ENCODE measurements around the gene EPB41L3. TPM values are rescaled to one million over a fixed set of nuclear protein-coding genes. Genes with fewer than 3 reads are reported as not detected.

The EPB41L3 gene
- total RNA-seq, 1 experiment from 2014 or later = 0.36 TPM

GRCh38 chr18:5421981-5422380 is 121.8 kb downstream of the EPB41L3 start:
- ATAC-seq (no peak), DNase-seq (ENCODE audit: low read depth, low spot score) (no peak)
- BruUV-seq (replicated peaks) = no TSS peak
- ChIA-PET CTCF (no interaction called here), POLR2A (no interaction called here)
- no peak overlapping the region for H3K4me3 ChIP-seq (ENCODE audit: low read depth in 2 of 2, low read length in 2 of 2)
- no peak overlapping the region for H3K27ac ChIP-seq (ENCODE audit: low read length)
- H3K9me3 ChIP-seq (ENCODE audit: control insufficient read depth, insufficient read depth, low read depth, low read length) = no peaks in the 10 kb centered on the region
- intact Hi-C loops (cut with micrococcal nuclease; ENCODE audit: unreplicated experiment) = loop anchor here (10.0 kb wide), 1 partner anchor 347 kb away; no protein-coding TSS in a partner anchor
- H3K27me3 ChIP-seq (ENCODE audit: control insufficient read depth, insufficient read depth, low read length) = no peaks in the 10 kb centered on the region
- in situ Hi-C loops (cut with HindIII; ENCODE audit: low pct_unique_long_range_greater_than_20kb, low sequenced_read_pairs) = no loop called here
- TF ChIP-seq, protein P1, sequence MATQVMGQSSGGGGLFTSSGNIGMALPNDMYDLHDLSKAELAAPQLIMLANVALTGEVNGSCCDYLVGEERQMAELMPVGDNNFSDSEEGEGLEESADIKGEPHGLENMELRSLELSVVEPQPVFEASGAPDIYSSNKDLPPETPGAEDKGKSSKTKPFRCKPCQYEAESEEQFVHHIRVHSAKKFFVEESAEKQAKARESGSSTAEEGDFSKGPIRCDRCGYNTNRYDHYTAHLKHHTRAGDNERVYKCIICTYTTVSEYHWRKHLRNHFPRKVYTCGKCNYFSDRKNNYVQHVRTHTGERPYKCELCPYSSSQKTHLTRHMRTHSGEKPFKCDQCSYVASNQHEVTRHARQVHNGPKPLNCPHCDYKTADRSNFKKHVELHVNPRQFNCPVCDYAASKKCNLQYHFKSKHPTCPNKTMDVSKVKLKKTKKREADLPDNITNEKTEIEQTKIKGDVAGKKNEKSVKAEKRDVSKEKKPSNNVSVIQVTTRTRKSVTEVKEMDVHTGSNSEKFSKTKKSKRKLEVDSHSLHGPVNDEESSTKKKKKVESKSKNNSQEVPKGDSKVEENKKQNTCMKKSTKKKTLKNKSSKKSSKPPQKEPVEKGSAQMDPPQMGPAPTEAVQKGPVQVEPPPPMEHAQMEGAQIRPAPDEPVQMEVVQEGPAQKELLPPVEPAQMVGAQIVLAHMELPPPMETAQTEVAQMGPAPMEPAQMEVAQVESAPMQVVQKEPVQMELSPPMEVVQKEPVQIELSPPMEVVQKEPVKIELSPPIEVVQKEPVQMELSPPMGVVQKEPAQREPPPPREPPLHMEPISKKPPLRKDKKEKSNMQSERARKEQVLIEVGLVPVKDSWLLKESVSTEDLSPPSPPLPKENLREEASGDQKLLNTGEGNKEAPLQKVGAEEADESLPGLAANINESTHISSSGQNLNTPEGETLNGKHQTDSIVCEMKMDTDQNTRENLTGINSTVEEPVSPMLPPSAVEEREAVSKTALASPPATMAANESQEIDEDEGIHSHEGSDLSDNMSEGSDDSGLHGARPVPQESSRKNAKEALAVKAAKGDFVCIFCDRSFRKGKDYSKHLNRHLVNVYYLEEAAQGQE (IDR thresholded peaks at IDR 0.05; ENCODE audit: insufficient read depth in 1 of 2, low read depth in 2 of 2, low read length in 1 of 2) = no peak
- no peak for TF ChIP-seq SIN3A (IDR thresholded peaks at IDR 0.05; ENCODE audit: borderline replicate concordance, insufficient read depth, low read depth, low read length)
- TF ChIP-seq TCF7L2 (IDR thresholded peaks at IDR 0.05; ENCODE audit: low read depth, low read length) = no peak
- TF ChIP-seq, protein P2, sequence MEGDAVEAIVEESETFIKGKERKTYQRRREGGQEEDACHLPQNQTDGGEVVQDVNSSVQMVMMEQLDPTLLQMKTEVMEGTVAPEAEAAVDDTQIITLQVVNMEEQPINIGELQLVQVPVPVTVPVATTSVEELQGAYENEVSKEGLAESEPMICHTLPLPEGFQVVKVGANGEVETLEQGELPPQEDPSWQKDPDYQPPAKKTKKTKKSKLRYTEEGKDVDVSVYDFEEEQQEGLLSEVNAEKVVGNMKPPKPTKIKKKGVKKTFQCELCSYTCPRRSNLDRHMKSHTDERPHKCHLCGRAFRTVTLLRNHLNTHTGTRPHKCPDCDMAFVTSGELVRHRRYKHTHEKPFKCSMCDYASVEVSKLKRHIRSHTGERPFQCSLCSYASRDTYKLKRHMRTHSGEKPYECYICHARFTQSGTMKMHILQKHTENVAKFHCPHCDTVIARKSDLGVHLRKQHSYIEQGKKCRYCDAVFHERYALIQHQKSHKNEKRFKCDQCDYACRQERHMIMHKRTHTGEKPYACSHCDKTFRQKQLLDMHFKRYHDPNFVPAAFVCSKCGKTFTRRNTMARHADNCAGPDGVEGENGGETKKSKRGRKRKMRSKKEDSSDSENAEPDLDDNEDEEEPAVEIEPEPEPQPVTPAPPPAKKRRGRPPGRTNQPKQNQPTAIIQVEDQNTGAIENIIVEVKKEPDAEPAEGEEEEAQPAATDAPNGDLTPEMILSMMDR (IDR thresholded peaks at IDR 0.05) = no peak
- TF ChIP-seq POLR2AphosphoS5 (IDR thresholded peaks at IDR 0.05; ENCODE audit: low read depth, low read length) = no peak
- H3K36me3 ChIP-seq (ENCODE audit: control insufficient read depth, insufficient read depth, low read length) = no peaks in the 10 kb centered on the region
- H3K4me1 ChIP-seq (ENCODE audit: control insufficient read depth, insufficient read depth, low read length) = no peaks in the 10 kb centered on the region

DNA sequence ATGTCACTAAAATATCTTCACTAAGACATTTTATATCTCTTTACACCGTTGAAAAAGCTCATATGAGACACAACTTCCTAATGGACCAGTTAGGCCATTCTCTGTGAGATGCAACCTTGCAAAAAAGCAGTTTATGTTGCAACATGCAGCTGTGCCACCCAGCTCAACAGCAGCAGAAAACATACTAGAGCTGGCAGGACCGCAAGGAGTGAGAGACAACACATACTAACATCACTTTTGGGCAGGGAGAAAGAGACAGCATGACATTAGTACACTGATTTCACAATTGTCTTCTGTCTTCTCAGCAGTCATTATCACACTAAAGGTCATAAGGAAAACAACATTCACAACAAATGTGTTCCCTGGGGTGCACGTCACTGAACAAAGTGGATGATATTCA is 122.9 kb downstream of the EPB41L3 start:
- Histone ChIP-seq H3K9me3 (ENCODE audit: control insufficient read depth, insufficient read depth, low read depth, low read length) (no peaks in the 10 kb centered on the region), H3K36me3 (ENCODE audit: control insufficient read depth, insufficient read depth, low read length) (no peaks in the 10 kb centered on the region), H3K27me3 (ENCODE audit: control insufficient read depth, insufficient read depth, low read length) (no peaks in the 10 kb centered on the region), H3K4me1 (ENCODE audit: control insufficient read depth, insufficient read depth, low read length) (no peaks in the 10 kb centered on the region), H3K27ac (ENCODE audit: low read length) (no peak overlapping the region), H3K4me3 (ENCODE audit: low read depth in 2 of 2, low read length in 2 of 2) (no peak overlapping the region)
- in situ Hi-C loops (cut with HindIII; ENCODE audit: low pct_unique_long_range_greater_than_20kb, low sequenced_read_pairs) (no loop called here), intact Hi-C loops (cut with micrococcal nuclease; ENCODE audit: unreplicated experiment) (loop anchor here (10.0 kb wide), 1 partner anchor 346 kb away; no protein-coding TSS in a partner anchor)
- ChIA-PET CTCF (no interaction called here), POLR2A (no interaction called here)
- TF ChIP-seq, protein P2 (IDR thresholded peaks at IDR 0.05) = no peak
- TF ChIP-seq POLR2AphosphoS5 (IDR thresholded peaks at IDR 0.05; ENCODE audit: low read depth, low read length) = no peak
- TF ChIP-seq TCF7L2 (IDR thresholded peaks at IDR 0.05; ENCODE audit: low read depth, low read length) = no peak
- TF ChIP-seq, protein P1 (IDR thresholded peaks at IDR 0.05; ENCODE audit: insufficient read depth in 1 of 2, low read depth in 2 of 2, low read length in 1 of 2) = no peak
- no peak for TF ChIP-seq SIN3A (IDR thresholded peaks at IDR 0.05; ENCODE audit: borderline replicate concordance, insufficient read depth, low read depth, low read length)
- ATAC-seq (no peak), DNase-seq (ENCODE audit: low read depth, low spot score) (no peak)
- no TSS peak for BruUV-seq (replicated peaks)
